H1 (cell line): ENCODE data around the gene CSF3R. TPM values are rescaled to one million over a fixed set of nuclear protein-coding genes. Genes with fewer than 3 reads are reported as not detected.

Experiments
- CTCF ChIA-PET: fragments of 300-600 bp; sonication (Branson Sonifier 250); formaldehyde crosslinking; loops from one replicate; lab custom pipeline; 2021; ENCODE audit not compliant: partially characterized antibody; lab: Charles Lee
- POLR2A ChIA-PET: fragments of 300-600 bp; sonication (Branson Sonifier 250); formaldehyde crosslinking; loops from one replicate; lab custom pipeline; 2021; ENCODE audit warnings: inconsistent platforms; ENCODE audit not compliant: partially characterized antibody; lab: Charles Lee
- DNase-seq, 2 experiments: peaks; one replicate each; pipeline versions ENCODE4 v3.0.0 to v3.0.0-alpha.2; 2010 to 2022; ENCODE audit warnings: low spot score in 2 of 2, low read depth in 1 of 2, mixed read lengths in 1 of 2
- FAIRE-seq: peaks from 2 replicates; lab custom pipeline; 2011; peaks lifted over from hg19 to GRCh38; lab: Jason Lieb, UNC
- H2AFZ ChIP-seq: 2 replicates; pipeline ENCODE4 v1.8.1; 2012; ENCODE audit warnings: low read length, inconsistent platforms
- H2AK5ac ChIP-seq: 2 replicates; pipeline ENCODE4 v1.6.1; 2013; ENCODE audit warnings: low read depth, low read length
- H2BK120ac ChIP-seq: replicated peaks from 2 replicates; pipeline ENCODE3; 2013; ENCODE audit warnings: low read depth, low read length, inconsistent platforms
- H2BK12ac ChIP-seq: 2 replicates; pipeline ENCODE4 v1.6.1; 2013; ENCODE audit warnings: low read depth, low read length
- H2BK15ac ChIP-seq: 2 replicates; pipeline ENCODE4 v1.6.1; 2013; ENCODE audit warnings: low read length
- H2BK20ac ChIP-seq: 2 replicates; pipeline ENCODE4 v1.6.1; 2013; ENCODE audit warnings: low read length
- H2BK5ac ChIP-seq: 2 replicates; pipeline ENCODE4 v1.6.1; 2013; ENCODE audit warnings: low read depth, low read length
- H3K14ac ChIP-seq: 2 replicates; pipeline ENCODE4 v1.6.1; 2013; ENCODE audit warnings: inconsistent platforms; ENCODE audit not compliant: insufficient read length
- H3K18ac ChIP-seq: 2 replicates; pipeline ENCODE4 v1.6.1; 2013; ENCODE audit warnings: low read length; ENCODE audit errors: extremely low read depth
- H3K23ac ChIP-seq: 2 replicates; pipeline ENCODE4 v1.6.1; 2013; ENCODE audit warnings: inconsistent platforms; ENCODE audit not compliant: insufficient read length
- H3K23me2 ChIP-seq: 2 replicates; pipeline ENCODE4 v1.6.1; 2013; ENCODE audit warnings: low read depth, low read length
- H3K27ac ChIP-seq: 2 replicates; pipeline ENCODE4 v1.6.1; 2011; ENCODE audit warnings: low read depth, low read length, inconsistent platforms
- H3K27me3 ChIP-seq, 4 experiments: replicated peaks in 1 of 4; 1 replicate in 1 of 4; 2 replicates in 3 of 4; pipeline versions ENCODE4 v1.6.1 to v1.8.1; 2011 to 2013; ENCODE audit warnings: low read length in 3 of 4, mild to moderate bottlenecking in 3 of 4, inconsistent platforms in 2 of 4, mixed read lengths in 2 of 4, moderate library complexity in 1 of 4; ENCODE audit not compliant: control insufficient read depth in 3 of 4, insufficient read depth in 3 of 4; ENCODE audit errors: extremely low read depth in 1 of 4
- H3K36me3 ChIP-seq, 4 experiments: 2 replicates each; pipeline versions ENCODE4 v1.6.1 to v1.8.1; 2011 to 2013; ENCODE audit warnings: mild to moderate bottlenecking in 4 of 4, low read length in 3 of 4, moderate library complexity in 2 of 4, control low read depth in 1 of 4, inconsistent platforms in 1 of 4; ENCODE audit not compliant: insufficient read depth in 4 of 4, control insufficient read depth in 2 of 4
- H3K4ac ChIP-seq: replicated peaks from 2 replicates; pipeline ENCODE3; 2013; ENCODE audit warnings: low read length, low read depth, mixed read lengths, inconsistent platforms; ENCODE audit not compliant: insufficient read length
- H3K4me1 ChIP-seq, 4 experiments: replicated peaks in 1 of 4; 1 replicate in 1 of 4; 2 replicates in 3 of 4; pipeline versions ENCODE4 v1.6.1 to v1.8.1; 2011 to 2013; ENCODE audit warnings: low read length in 3 of 4, inconsistent platforms in 2 of 4, mixed read lengths in 1 of 4; ENCODE audit not compliant: insufficient read depth in 4 of 4, control insufficient read depth in 3 of 4
- H3K4me2 ChIP-seq, 2 experiments: 2 replicates each; pipeline versions ENCODE4 v1.6.1 to v1.8.1; 2011 to 2013; ENCODE audit warnings: low read depth in 2 of 2, low read length in 2 of 2, control low read depth in 1 of 2, inconsistent platforms in 1 of 2, mild to moderate bottlenecking in 1 of 2; ENCODE audit not compliant: insufficient read depth in 1 of 2
- H3K4me3 ChIP-seq, 4 experiments: fragments of 200-600, 300-600 bp in 1 of 4; sonication (generic), shearing (Covaris generic), sonication (Bioruptor Twin) in 1 of 4; 2 replicates each; pipeline versions ENCODE4 v1.5.1 to v1.8.1; 2011 to 2016; ENCODE audit warnings: low read length in 4 of 4, low read depth in 3 of 4, control low read depth in 2 of 4, inconsistent platforms in 2 of 4, mild to moderate bottlenecking in 2 of 4, mixed read lengths in 1 of 4, moderate library complexity in 1 of 4; ENCODE audit not compliant: insufficient read depth in 2 of 4; ENCODE audit errors: extremely low read depth in 1 of 4
- H3K56ac ChIP-seq: replicated peaks from 2 replicates; pipeline ENCODE3; 2013; ENCODE audit warnings: low read depth, mild to moderate bottlenecking, mixed read lengths, low read length, inconsistent platforms; ENCODE audit not compliant: insufficient read length
- H3K79me1 ChIP-seq: 2 replicates; pipeline ENCODE4 v1.6.1; 2013; ENCODE audit warnings: low read depth, low read length, control low read depth
- H3K79me2 ChIP-seq, 2 experiments: 2 replicates each; pipeline versions ENCODE4 v1.6.1 to v1.8.1; 2012 to 2013; ENCODE audit warnings: low read length in 2 of 2, mild to moderate bottlenecking in 2 of 2, inconsistent platforms in 1 of 2; ENCODE audit not compliant: insufficient read depth in 2 of 2, control insufficient read depth in 1 of 2
- H3K9ac ChIP-seq, 4 experiments: replicated peaks in 1 of 4; 1 replicate in 1 of 4; 2 replicates in 3 of 4; pipeline versions ENCODE4 v1.6.1 to v1.8.1; 2011 to 2013; ENCODE audit warnings: low read depth in 3 of 4, low read length in 3 of 4, control low read depth in 2 of 4, mild to moderate bottlenecking in 2 of 4, moderate library complexity in 2 of 4, inconsistent platforms in 1 of 4; ENCODE audit errors: extremely low read depth in 1 of 4
- H3K9me3 ChIP-seq, 2 experiments: 2 replicates each; pipeline versions ENCODE4 v1.6.1 to v1.8.1; 2012 to 2013; ENCODE audit warnings: mild to moderate bottlenecking in 2 of 2, moderate library complexity in 2 of 2, control low read depth in 1 of 2, inconsistent platforms in 1 of 2, low read depth in 1 of 2, low read length in 1 of 2, mixed read lengths in 1 of 2; ENCODE audit not compliant: insufficient read depth in 2 of 2
- H4K20me1 ChIP-seq, 2 experiments: replicated peaks in 1 of 2; 2 replicates each; pipeline versions ENCODE3 to v1.8.1; 2011 to 2013; ENCODE audit warnings: inconsistent platforms in 2 of 2, low read length in 2 of 2, mild to moderate bottlenecking in 1 of 2; ENCODE audit not compliant: insufficient read depth in 2 of 2, control insufficient read depth in 1 of 2
- H4K5ac ChIP-seq: 2 replicates; pipeline ENCODE4 v1.6.1; 2013; ENCODE audit warnings: low read length, low read depth, mixed read lengths, inconsistent platforms; ENCODE audit not compliant: insufficient read length
- H4K8ac ChIP-seq: 2 replicates; pipeline ENCODE4 v1.8.0; 2013; ENCODE audit warnings: mild to moderate bottlenecking, moderate library complexity, low read length, inconsistent platforms; ENCODE audit not compliant: insufficient read depth; ENCODE audit errors: extremely low read depth
- H4K91ac ChIP-seq: replicated peaks from 2 replicates; pipeline ENCODE3; 2013; ENCODE audit warnings: low read length, mixed read lengths, inconsistent platforms; ENCODE audit not compliant: insufficient read length
- CEBPB ChIP-seq: IDR thresholded peaks from 2 replicates; pipeline ENCODE4 v1.6.1; 2012; ENCODE audit warnings: low read depth, low read length
- EGR1 ChIP-seq: IDR thresholded peaks from 2 replicates; pipeline ENCODE4 v1.6.1; 2011; ENCODE audit warnings: low read depth, low read length, borderline replicate concordance
- JUN ChIP-seq: IDR thresholded peaks from 2 replicates; pipeline ENCODE4 v1.6.1; 2011; ENCODE audit warnings: low read depth, mild to moderate bottlenecking, improper control_type of control experiment, low read length
- MAFK ChIP-seq: IDR thresholded peaks from 2 replicates; pipeline ENCODE4 v1.6.1; 2012; ENCODE audit warnings: low read depth, mild to moderate bottlenecking, improper control_type of control experiment, low read length
- NRF1 ChIP-seq: IDR thresholded peaks from 2 replicates; pipeline ENCODE4 v1.6.1; 2011; ENCODE audit warnings: mild to moderate bottlenecking, low read depth, low read length, improper control_type of control experiment
- SP4 ChIP-seq: IDR thresholded peaks from 2 replicates; pipeline ENCODE4 v1.6.1; 2012; ENCODE audit warnings: low read length, inconsistent platforms
- ZNF274 ChIP-seq: IDR thresholded peaks from 2 replicates; pipeline ENCODE4 v1.7.0; 2012; ENCODE audit warnings: low read length, borderline replicate concordance; ENCODE audit errors: extremely low read depth
- WGBS, 2 experiments: shearing (Covaris generic) in 1 of 2; methylation state at CpG; one replicate each; pipeline versions ENCODE4 v1.1.6 to v1.1.7; 2013 to 2015; ENCODE audit warnings: low lambda C conversion rate in 2 of 2, mixed read lengths in 2 of 2, inconsistent platforms in 1 of 2, low coverage in 1 of 2, missing lambda C conversion rate in 1 of 2; ENCODE audit not compliant: insufficient replicate concordance in 2 of 2, insufficient coverage in 1 of 2, insufficient read length in 1 of 2; ENCODE audit errors: extremely low coverage in 1 of 2, missing lambda C conversion rate in 1 of 2; 5-methylcytosine and 5-hydroxymethylcytosine counted together
- polyA plus RNA-seq, 7 experiments: library from polyadenylated mRNA; depleted of rRNA in 3 of 7; stranded (reverse) in 5 of 7; unstranded in 2 of 7; fragments of >200 nt in 5 of 7; fragments of 200-250 nt in 2 of 7; gene quantifications; 1 replicate in 5 of 7; 2 replicates in 1 of 7; 4 replicates in 1 of 7; pipeline versions ENCODE4 v1.2.1 to v1.2.3, GENCODE V29; 2011 to 2013; ENCODE audit warnings: missing spikeins in 2 of 7, mixed read lengths in 2 of 7
- total RNA-seq: library from RNA; stranded (reverse); fragmentation: NEBNext Ultra II Directional; extraction: Animal tissue kit (Norgen Biotek cat#: 25700); gene quantifications from 2 replicates; pipeline ENCODE4 v1.2.1, GENCODE V29; 2021
- TF ChIP-seq, protein P1 (sequence below): IDR thresholded peaks from 2 replicates; pipeline ENCODE4 v1.6.1; 2012; ENCODE audit warnings: inconsistent platforms

CSF3R gene
- total and polyA plus RNA-seq, 2 of the 8 experiments (the other 6 are each of a cell fraction or from before 2014, with no cell fraction given): not detected

DNA sequence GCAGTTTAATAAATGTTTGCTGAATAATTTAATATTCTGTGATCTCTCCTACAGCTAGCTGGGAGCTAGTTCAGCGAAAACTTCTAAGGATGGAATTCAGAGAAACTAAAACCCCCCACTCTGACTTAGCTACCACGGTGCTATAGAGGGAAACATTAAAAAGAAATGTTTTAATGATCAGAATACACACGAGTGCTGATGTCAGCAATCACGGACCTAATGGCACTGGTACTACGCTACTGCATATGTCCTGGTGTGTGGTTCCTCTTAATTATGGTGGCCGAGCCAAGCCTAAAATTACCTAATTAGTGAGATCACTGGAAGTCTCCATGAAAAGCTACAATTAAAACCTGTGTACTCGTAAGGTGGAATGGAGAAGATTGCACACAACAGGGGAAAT is 61.1 kb downstream of the CSF3R start:
- Histone ChIP-seq H3K56ac (no peak overlapping the region), H3K4me3 (no peak overlapping the region), H4K5ac (no peak overlapping the region), H3K79me2 (no peaks in the 10 kb centered on the region), H4K20me1 (no peaks in the 10 kb centered on the region), H2AFZ (no peak overlapping the region), H3K79me1 (no peaks in the 10 kb centered on the region), H2BK5ac (no peak overlapping the region), H3K23me2 (no peaks in the 10 kb centered on the region), H2BK15ac (no peak overlapping the region), H3K9me3 (no peaks in the 10 kb centered on the region), H2AK5ac (no peak overlapping the region), H2BK12ac (no peak overlapping the region), H3K23ac (no peak overlapping the region), H3K14ac (no peak overlapping the region), H2BK120ac (no peak overlapping the region), H3K9ac (no peak overlapping the region), H3K4ac (no peak overlapping the region), H3K4me1 (no peaks in the 10 kb centered on the region), H3K36me3 (no peaks in the 10 kb centered on the region), H2BK20ac (no peak overlapping the region), H3K27ac (no peak overlapping the region), H3K4me2 (no peak overlapping the region), H3K18ac (no peak overlapping the region), H4K91ac (no peak overlapping the region), H4K8ac (no peak overlapping the region), H3K27me3 (no peaks in the 10 kb centered on the region)
- TF ChIP-seq MAFK (no peak), JUN (no peak), EGR1 (no peak), NRF1 (no peak), CEBPB (no peak), ZNF274 (no peak), SP4 (no peak)
- TF ChIP-seq, protein P1, sequence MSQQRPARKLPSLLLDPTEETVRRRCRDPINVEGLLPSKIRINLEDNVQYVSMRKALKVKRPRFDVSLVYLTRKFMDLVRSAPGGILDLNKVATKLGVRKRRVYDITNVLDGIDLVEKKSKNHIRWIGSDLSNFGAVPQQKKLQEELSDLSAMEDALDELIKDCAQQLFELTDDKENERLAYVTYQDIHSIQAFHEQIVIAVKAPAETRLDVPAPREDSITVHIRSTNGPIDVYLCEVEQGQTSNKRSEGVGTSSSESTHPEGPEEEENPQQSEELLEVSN: no peak
- DNase-seq (no peak), FAIRE-seq (no peak)
- ChIA-PET CTCF (interaction anchor here (0.6 to 4.6 kb wide), 20 partner anchors 9 to 294 kb away, joined by 3 to 30 read pairs (median 4); partner anchors contain the start of gene TRAPPC3), POLR2A (interaction anchor here (1.5 to 1.8 kb wide), 3 partner anchors 35 to 116 kb away, joined by 3 to 7 read pairs (median 5); partner anchors contain the start of gene SH3D21)
- 88% methylated on average over 7 of the region's 7 CpGs; no CpG with 5 or more reads in 1 of the 2 experiments for WGBS, 2 experiments
